Spleen (tissue), 11 donors: ENCODE results near the gene GPR148. TPM values are rescaled to one million over a fixed set of nuclear protein-coding genes. Genes with fewer than 3 reads are reported as not detected.

Experiments
- DNase-seq: peaks from one replicate; pipeline ENCODE4 v3.0.0-alpha.2; 2020
- H3K27ac ChIP-seq, 8 donors: fragments of 200-600 bp; sonication (generic) in 7 of 8; 1 replicate in 4 of 8; 2 replicates in 4 of 8; pipeline versions ENCODE4 v1.5.0 to v1.8.0; 2016 to 2021; ENCODE audit warnings: inconsistent platforms in 4 of 8, mild to moderate bottlenecking in 4 of 8, moderate library complexity in 1 of 8
- H3K27me3 ChIP-seq, 7 donors: fragments of 200-600 bp; sonication (generic) in 6 of 7; replicated peaks in 1 of 7; 1 replicate in 4 of 7; 2 replicates in 3 of 7; pipeline versions ENCODE4 v1.5.0 to v1.8.0; 2016 to 2021; ENCODE audit warnings: inconsistent platforms in 3 of 7, mild to moderate bottlenecking in 1 of 7
- H3K36me3 ChIP-seq, 6 donors: fragments of 200-600 bp; sonication (generic) in 5 of 6; 1 replicate in 4 of 6; 2 replicates in 2 of 6; pipeline versions ENCODE4 v1.5.0 to v1.8.0; 2016 to 2021; ENCODE audit warnings: inconsistent platforms in 2 of 6
- H3K4me1 ChIP-seq, 6 donors: fragments of 200-600 bp; sonication (generic) in 5 of 6; 1 replicate in 3 of 6; 2 replicates in 3 of 6; pipeline versions ENCODE4 v1.5.0 to v1.8.0; 2016 to 2021; ENCODE audit warnings: inconsistent platforms in 3 of 6
- H3K4me3 ChIP-seq, 8 donors: fragments of 200-600 bp; sonication (generic) in 7 of 8; 1 replicate in 4 of 8; 2 replicates in 4 of 8; pipeline versions ENCODE4 v1.5.0 to v1.8.0; 2016 to 2021; ENCODE audit warnings: inconsistent platforms in 4 of 8, mild to moderate bottlenecking in 4 of 8, moderate library complexity in 2 of 8
- H3K9me3 ChIP-seq, 8 donors: fragments of 200-600 bp; sonication (generic) in 7 of 8; 1 replicate in 4 of 8; 2 replicates in 4 of 8; pipeline versions ENCODE4 v1.5.0 to v1.8.0; 2016 to 2021; ENCODE audit warnings: inconsistent platforms in 4 of 8
- POLR2A ChIP-seq, 3 donors: fragments of 450-650 bp; IDR thresholded peaks; one replicate each; pipeline ENCODE4 v1.5.1; 2017; ENCODE audit warnings: antibody characterized with exemption in 3 of 3, mild to moderate bottlenecking in 1 of 3
- POLR2AphosphoS5 ChIP-seq, 3 donors: sonication (generic); formaldehyde crosslinking; IDR thresholded peaks; one replicate each; pipeline ENCODE4 v1.5.1; 2017; ENCODE audit warnings: antibody characterized with exemption in 3 of 3
- WGBS, 5 donors: extraction: QIAGEN DNeasy Blood & Tissue Kit in 3 of 5; methylation state at CpG; one replicate each; pipeline versions ENCODE4 v1.1.5 to v1.1.7; 2013 to 2018; 5-methylcytosine and 5-hydroxymethylcytosine counted together
- intact Hi-C: fragments of 100-400 bp; cut with DNase I; formaldehyde crosslinking; loops from one replicate; pipeline ENCODE4 v1.15.0; 2023; ENCODE audit warnings: low total_unique reads
- polyA plus RNA-seq, 3 donors: library from polyadenylated mRNA; stranded (reverse); fragments of 200-250 nt; gene quantifications; one replicate each; pipeline ENCODE4 v1.2.1, GENCODE V29; 2013
- total RNA-seq, 7 donors: library from RNA; depleted of rRNA in 3 of 7; stranded (reverse); fragments of >200 nt in 3 of 7; fragmentation: NEBNext Ultra II Directional in 4 of 7; extraction: Animal tissue kit (Norgen Biotek cat#: 25700) in 4 of 7; gene quantifications; one replicate each; pipeline versions ENCODE4 v1.1.0 to v1.2.1, GENCODE V29; 2016 to 2021
- TF ChIP-seq, protein P1 (sequence below), 11 experiments: fragments of 200-600 bp in 7 of 11; fragments of 450-650 bp in 4 of 11; sonication (generic) in 4 of 11; IDR thresholded peaks in 8 of 11; conservative IDR thresholded peaks in 3 of 11; 1 replicate in 7 of 11; 2 replicates in 4 of 11; pipeline versions ENCODE4 v1.4.0 to v1.8.0; 2016 to 2021; ENCODE audit warnings: antibody characterized with exemption in 11 of 11, inconsistent platforms in 4 of 11, mild to moderate bottlenecking in 1 of 11
- donor health status: healthy with polysubstance abuse.
- donor health status: DM: no; HTN: no; CAD: no; lungs with moderate emphysema.
- donor health status: DM: no; HTN: no; CAD: no.
- donor health status: Bipolar disorder and iron deficiency.
- donor health status: healthy.
- donor health status: DM: no; HTN: no; CAD: no.
- donor health status: DM: yes; HTN: yes; CAD: no.

Gene GPR148
- total and polyA plus RNA-seq, 10 donors = not detected

DNA sequence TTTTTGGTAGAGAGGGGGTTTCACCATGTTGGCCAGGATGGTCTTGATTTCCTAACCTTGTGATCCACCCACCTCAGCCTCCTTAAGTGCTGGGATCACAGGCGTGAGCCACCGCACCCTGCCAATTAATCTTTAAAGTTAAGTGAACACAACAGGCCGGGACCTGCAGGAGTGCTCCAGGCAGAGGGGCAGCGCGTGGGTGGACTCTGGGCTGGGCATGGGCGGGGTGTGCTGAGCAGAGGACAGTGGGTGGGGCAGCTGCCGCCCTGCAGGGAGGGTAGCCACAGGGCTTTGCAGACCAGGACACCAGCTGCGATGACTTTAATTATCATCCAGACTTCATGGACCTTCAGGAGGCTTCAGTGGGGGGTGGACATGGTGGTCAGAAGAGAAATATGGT lies 8.8 kb upstream of the GPR148 start:
- Histone ChIP-seq H3K4me1 (no peaks in the 10 kb centered on the region), H3K9me3 (peaks cover 0 to 11% (median 0%) of the 10 kb centered on the region in 8 donors), H3K36me3 (no peaks in the 10 kb centered on the region), H3K27ac (no peak overlapping the region), H3K27me3 (peaks cover 0 to 19% (median 2%) of the 10 kb centered on the region in 7 donors), H3K4me3 (no peak overlapping the region)
- no peak for DNase-seq
- WGBS, 5 donors = 83 to 90% (median 88%) methylated on average over 8 of the region's 8 CpGs
- intact Hi-C loops = no loop called here
- TF ChIP-seq, protein P1, sequence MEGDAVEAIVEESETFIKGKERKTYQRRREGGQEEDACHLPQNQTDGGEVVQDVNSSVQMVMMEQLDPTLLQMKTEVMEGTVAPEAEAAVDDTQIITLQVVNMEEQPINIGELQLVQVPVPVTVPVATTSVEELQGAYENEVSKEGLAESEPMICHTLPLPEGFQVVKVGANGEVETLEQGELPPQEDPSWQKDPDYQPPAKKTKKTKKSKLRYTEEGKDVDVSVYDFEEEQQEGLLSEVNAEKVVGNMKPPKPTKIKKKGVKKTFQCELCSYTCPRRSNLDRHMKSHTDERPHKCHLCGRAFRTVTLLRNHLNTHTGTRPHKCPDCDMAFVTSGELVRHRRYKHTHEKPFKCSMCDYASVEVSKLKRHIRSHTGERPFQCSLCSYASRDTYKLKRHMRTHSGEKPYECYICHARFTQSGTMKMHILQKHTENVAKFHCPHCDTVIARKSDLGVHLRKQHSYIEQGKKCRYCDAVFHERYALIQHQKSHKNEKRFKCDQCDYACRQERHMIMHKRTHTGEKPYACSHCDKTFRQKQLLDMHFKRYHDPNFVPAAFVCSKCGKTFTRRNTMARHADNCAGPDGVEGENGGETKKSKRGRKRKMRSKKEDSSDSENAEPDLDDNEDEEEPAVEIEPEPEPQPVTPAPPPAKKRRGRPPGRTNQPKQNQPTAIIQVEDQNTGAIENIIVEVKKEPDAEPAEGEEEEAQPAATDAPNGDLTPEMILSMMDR (IDR thresholded peaks at IDR 0.05 in 8 of 11, conservative IDR thresholded peaks at IDR 0.05 in 3 of 11) = no peak
- TF ChIP-seq POLR2A (IDR thresholded peaks at IDR 0.05) (no peak), POLR2AphosphoS5 (IDR thresholded peaks at IDR 0.05) (no peak)

- H3K27me3 ChIP-seq = peaks cover 0 to 23% (median 2%) of the 10 kb centered on the region in 7 donors
- TF ChIP-seq, protein P1 (IDR thresholded peaks at IDR 0.05 in 8 of 11, conservative IDR thresholded peaks at IDR 0.05 in 3 of 11) = no peak
- no peak for TF ChIP-seq POLR2A (IDR thresholded peaks at IDR 0.05)
- TF ChIP-seq POLR2AphosphoS5 (IDR thresholded peaks at IDR 0.05) = no peak
- intact Hi-C loops = no loop called here
- no peak for DNase-seq
- no peak overlapping the region for H3K27ac ChIP-seq
- no peaks in the 10 kb centered on the region for H3K36me3 ChIP-seq
- no peak overlapping the region for H3K4me3 ChIP-seq
- no peaks in the 10 kb centered on the region for H3K4me1 ChIP-seq
- peaks cover 0 to 11% (median 0%) of the 10 kb centered on the region in 8 donors for H3K9me3 ChIP-seq
- 79 to 90% (median 85%) methylated on average over 3 of the region's 3 CpGs for WGBS, 5 donors
Observed at GRCh38 chr2:130720528-130720927, 8.3 kb upstream of the GPR148 start.

GRCh38 chr2:130724455-130724854 lies 4.4 kb upstream of the GPR148 start:
- Histone ChIP-seq H3K4me3 (no peak overlapping the region), H3K9me3 (peaks cover 0 to 11% (median 0%) of the 10 kb centered on the region in 8 donors), H3K27me3 (peaks cover 0 to 48% (median 8%) of the 10 kb centered on the region in 7 donors), H3K36me3 (no peaks in the 10 kb centered on the region), H3K4me1 (peaks cover 9 to 24% (median 21%) of the 10 kb centered on the region in 6 donors), H3K27ac (no peak overlapping the region)
- intact Hi-C loops = no loop called here
- TF ChIP-seq POLR2A (IDR thresholded peaks at IDR 0.05) (no peak), POLR2AphosphoS5 (IDR thresholded peaks at IDR 0.05) (no peak)
- TF ChIP-seq, protein P1 (IDR thresholded peaks at IDR 0.05 in 8 of 11, conservative IDR thresholded peaks at IDR 0.05 in 3 of 11) = no peak
- DNase-seq = no peak
- 89 to 96% (median 92%) methylated on average over 2 of the region's 2 CpGs for WGBS, 5 donors

DNA sequence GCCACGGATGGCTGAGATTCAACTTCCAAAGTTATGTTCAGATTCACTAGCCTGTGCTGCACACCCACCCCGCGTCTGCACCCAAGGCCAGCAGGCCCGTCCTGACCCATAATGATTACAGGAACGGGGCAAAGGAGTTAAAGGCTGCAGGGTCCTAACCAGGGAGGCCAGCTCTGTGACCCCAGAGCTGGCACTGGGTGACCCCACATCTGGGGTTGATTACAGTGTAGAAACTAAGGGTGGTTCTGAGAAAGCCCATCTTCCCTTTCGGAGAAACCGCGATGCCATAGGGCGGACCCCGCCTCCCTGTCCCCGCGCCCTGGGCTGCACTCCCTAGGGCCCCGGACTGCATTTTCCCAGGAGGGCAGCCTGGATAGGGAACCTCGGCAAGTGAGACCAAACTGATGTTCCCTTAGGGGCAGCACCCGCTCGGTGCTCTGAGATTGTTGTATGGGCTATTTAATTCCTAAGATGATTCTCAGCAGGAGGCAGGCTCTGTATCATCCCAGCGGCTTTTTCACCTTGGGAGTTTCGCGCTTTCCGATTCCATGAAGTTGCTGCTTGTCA lies 2.2 kb upstream of the GPR148 start:
- WGBS, 5 donors = 18 to 21% (median 20%) methylated on average over 20 of the region's 20 CpGs
- peaks cover 0 to 8% (median 0%) of the 10 kb centered on the region in 8 donors for H3K9me3 ChIP-seq
- H3K4me3 ChIP-seq = peak overlapping the region; percentile 10 to 74 (median 44)
- no peaks in the 10 kb centered on the region for H3K36me3 ChIP-seq
- peak; percentile 73 for DNase-seq
- H3K4me1 ChIP-seq = peaks cover 9 to 24% (median 21%) of the 10 kb centered on the region in 6 donors
- peaks cover 0 to 30% (median 8%) of the 10 kb centered on the region in 7 donors for H3K27me3 ChIP-seq
- intact Hi-C loops = no loop called here
- TF ChIP-seq, protein P1 (IDR thresholded peaks at IDR 0.05 in 8 of 11, conservative IDR thresholded peaks at IDR 0.05 in 3 of 11) = no peak
- TF ChIP-seq POLR2A (IDR thresholded peaks at IDR 0.05) (no peak), POLR2AphosphoS5 (IDR thresholded peaks at IDR 0.05) (no peak)
- H3K27ac ChIP-seq = peak overlapping the region in 6 of 8 donors; percentile 56 to 86 (median 76)
